ENCODE results near the gene PLEKHG7.

The PLEKHG7 gene

GRCh38 chr12:92707926-92708325 lies 5.1 kb downstream of the PLEKHG7 start:
- no peak for DNase-seq

- DNase-seq = no peak
Observed at GRCh38 chr12:92715625-92716024, 12.8 kb downstream of the PLEKHG7 start.

GRCh38 chr12:92717202-92717601 lies 14.4 kb downstream of the PLEKHG7 start:
- no peak for DNase-seq

- DNase-seq = no peak
Observed at GRCh38 chr12:92718483-92718990, 15.7 kb downstream of the PLEKHG7 start.

- DNase-seq = no peak
Observed at GRCh38 chr12:92719674-92720073, 16.9 kb downstream of the PLEKHG7 start.

- no peak for DNase-seq
Observed at GRCh38 chr12:92721130-92721529, 18.3 kb downstream of the PLEKHG7 start.

- DNase-seq = no peak
Observed at GRCh38 chr12:92721656-92722055, 18.9 kb downstream of the PLEKHG7 start.

GRCh38 chr12:92722897-92723296 lies 20.1 kb downstream of the PLEKHG7 start:
- DNase-seq = no peak

- DNase-seq = peak; percentile 31
Observed at GRCh38 chr12:92726850-92727249, 24.1 kb downstream of the PLEKHG7 start.

GRCh38 chr12:92729773-92730305 lies 27.1 kb downstream of the PLEKHG7 start:
- no peak for DNase-seq

GRCh38 chr12:92730758-92731157 lies 28.0 kb downstream of the PLEKHG7 start:
- no peak for DNase-seq

GRCh38 chr12:92732216-92732615 lies 29.4 kb downstream of the PLEKHG7 start:
- DNase-seq = no peak

GRCh38 chr12:92732716-92733115 lies 29.9 kb downstream of the PLEKHG7 start:
- no peak for DNase-seq

GRCh38 chr12:92733181-92733580 lies 30.4 kb downstream of the PLEKHG7 start:
- no peak for DNase-seq

- no peak for DNase-seq
Observed at GRCh38 chr12:92733661-92734060, 30.9 kb downstream of the PLEKHG7 start.

GRCh38 chr12:92735131-92735721 lies 32.4 kb downstream of the PLEKHG7 start:
- DNase-seq = no peak

- DNase-seq = no peak
Observed at GRCh38 chr12:92736605-92737004, 33.8 kb downstream of the PLEKHG7 start.

- no peak for DNase-seq
Observed at GRCh38 chr12:92737855-92738850, 35.4 kb downstream of the PLEKHG7 start.

GRCh38 chr12:92739113-92739512 lies 36.3 kb downstream of the PLEKHG7 start:
- no peak for DNase-seq

GRCh38 chr12:92740411-92740810 lies 37.6 kb downstream of the PLEKHG7 start:
- DNase-seq = no peak

GRCh38 chr12:92743026-92743425 lies 40.2 kb downstream of the PLEKHG7 start:
- no peak for DNase-seq

- DNase-seq = no peak
Observed at GRCh38 chr12:92745856-92746550, 43.2 kb downstream of the PLEKHG7 start.

GRCh38 chr12:92747151-92747550 lies 44.4 kb downstream of the PLEKHG7 start:
- DNase-seq = no peak
